ENCODE data around the gene TAS2R41.

- TF ChIP-seq CTCF (IDR thresholded peaks at IDR 0.05) (no peak), POLR2A (IDR thresholded peaks at IDR 0.05) (no peak)
These were observed 43.0 kb upstream of the TAS2R41 start for GRCh38 chr7:143434660-143435059.
